CD14-positive monocyte (primary cell): ENCODE results near the gene BSN. TPM values are rescaled to one million over a fixed set of nuclear protein-coding genes. Genes with fewer than 3 reads are reported as not detected.

Source experiments
- DNase-seq, 3 donors: peaks; one replicate each; pipeline ENCODE4 v3.0.0-alpha.2; 2011 to 2022
- H2AFZ ChIP-seq: 2 replicates; pipeline ENCODE4 v1.6.0; 2012; ENCODE audit warnings: mild to moderate bottlenecking, low read depth, low read length, inconsistent platforms; ENCODE audit not compliant: insufficient read depth, poor library complexity, severe bottlenecking
- H3K27ac ChIP-seq, 2 donors: 1 replicate in 1 of 2; 2 replicates in 1 of 2; pipeline ENCODE4 v1.5.1; 2012 to 2013; ENCODE audit warnings: low read length in 2 of 2, control low read depth in 1 of 2, inconsistent platforms in 1 of 2, low read depth in 1 of 2, mild to moderate bottlenecking in 1 of 2
- H3K27me3 ChIP-seq, 2 donors: one replicate each; pipeline versions ENCODE4 v1.6.0 to v1.6.1; 2011 to 2013; ENCODE audit warnings: low read length in 2 of 2; ENCODE audit not compliant: control insufficient read depth in 2 of 2, insufficient read depth in 2 of 2
- H3K36me3 ChIP-seq, 2 donors: replicated peaks in 1 of 2; 1 replicate in 1 of 2; 2 replicates in 1 of 2; pipeline versions ENCODE4 v1.5.1 to v1.6.1; 2012 to 2013; ENCODE audit warnings: low read length in 2 of 2, control low read depth in 1 of 2, inconsistent platforms in 1 of 2, mild to moderate bottlenecking in 1 of 2; ENCODE audit not compliant: insufficient read depth in 2 of 2, control insufficient read depth in 1 of 2
- H3K4me1 ChIP-seq, 2 donors: 1 replicate in 1 of 2; 2 replicates in 1 of 2; pipeline versions ENCODE4 v1.5.1 to v1.6.1; 2012 to 2013; ENCODE audit warnings: low read length in 2 of 2, control low read depth in 1 of 2, inconsistent platforms in 1 of 2, mild to moderate bottlenecking in 1 of 2, moderate library complexity in 1 of 2; ENCODE audit not compliant: insufficient read depth in 2 of 2, control insufficient read depth in 1 of 2
- H3K4me2 ChIP-seq: replicated peaks from 2 replicates; pipeline ENCODE3; 2012; ENCODE audit warnings: low read length, moderate library complexity, mild to moderate bottlenecking; ENCODE audit not compliant: poor library complexity, severe bottlenecking; ENCODE audit errors: extremely low read depth
- H3K4me3 ChIP-seq, 3 experiments: fragments of 200-600 bp in 1 of 3; sonication (generic) in 1 of 3; replicated peaks in 1 of 3; 1 replicate in 2 of 3; 2 replicates in 1 of 3; pipeline ENCODE4 v1.5.1; 2011 to 2013; ENCODE audit warnings: low read length in 3 of 3, mild to moderate bottlenecking in 3 of 3, control low read depth in 2 of 3, low read depth in 2 of 3, inconsistent platforms in 1 of 3, moderate library complexity in 1 of 3
- H3K79me2 ChIP-seq: 2 replicates; pipeline ENCODE4 v1.6.0; 2012; ENCODE audit warnings: mild to moderate bottlenecking, control low read depth, inconsistent platforms, low read length, moderate library complexity; ENCODE audit not compliant: insufficient read depth
- H3K9ac ChIP-seq: 2 replicates; pipeline ENCODE4 v1.6.0; 2017; ENCODE audit warnings: low read length, mild to moderate bottlenecking; ENCODE audit not compliant: insufficient read depth, poor library complexity, severe bottlenecking
- H3K9me3 ChIP-seq, 2 donors: replicated peaks in 1 of 2; 1 replicate in 1 of 2; 2 replicates in 1 of 2; pipeline versions ENCODE4 v1.5.1 to v1.6.1; 2012 to 2013; ENCODE audit warnings: low read length in 2 of 2, control low read depth in 1 of 2; ENCODE audit not compliant: control insufficient read depth in 1 of 2, insufficient read depth in 1 of 2
- H4K20me1 ChIP-seq: 2 replicates; pipeline ENCODE4 v1.6.0; 2012; ENCODE audit warnings: mild to moderate bottlenecking, low read length, control low read depth, moderate library complexity; ENCODE audit not compliant: insufficient read depth
- H3K27ac Mint-ChIP-seq, 7 donors: one replicate each; pipeline ENCODE4 v1.8.0; 2020; ENCODE audit warnings: mild to moderate bottlenecking in 7 of 7, mixed read lengths in 7 of 7, moderate library complexity in 6 of 7, inconsistent platforms in 2 of 7
- H3K27me3 Mint-ChIP-seq, 3 donors: one replicate each; pipeline ENCODE4 v1.8.0; 2021 to 2022; ENCODE audit warnings: low read depth in 3 of 3, mild to moderate bottlenecking in 3 of 3, mixed read lengths in 3 of 3, moderate library complexity in 3 of 3, inconsistent platforms in 1 of 3
- H3K36me3 Mint-ChIP-seq, 2 donors: one replicate each; pipeline ENCODE4 v1.8.0; 2020; ENCODE audit warnings: mixed read lengths in 2 of 2, inconsistent platforms in 1 of 2, mild to moderate bottlenecking in 1 of 2
- H3K4me1 Mint-ChIP-seq: one replicate; pipeline ENCODE4 v1.8.0; 2020; ENCODE audit warnings: mild to moderate bottlenecking, mixed read lengths
- H3K4me3 Mint-ChIP-seq, 2 donors: one replicate each; pipeline ENCODE4 v1.8.0; 2020; ENCODE audit warnings: mild to moderate bottlenecking in 2 of 2, mixed read lengths in 2 of 2, moderate library complexity in 1 of 2
- H3K9me3 Mint-ChIP-seq, 7 donors: one replicate each; pipeline ENCODE4 v1.8.0; 2020 to 2022; ENCODE audit warnings: mixed read lengths in 7 of 7, mild to moderate bottlenecking in 6 of 7, moderate library complexity in 6 of 7, inconsistent platforms in 2 of 7
- CTCF ChIP-seq: fragments of 200-600 bp; IDR thresholded peaks from one replicate; pipeline ENCODE4 v1.8.0; 2022; ENCODE audit warnings: antibody characterized with exemption, mild to moderate bottlenecking
- WGBS: methylation state at CpG from one replicate; pipeline ENCODE4 v1.1.5; 2013; ENCODE audit warnings: missing lambda C conversion rate; ENCODE audit not compliant: insufficient coverage; 5-methylcytosine and 5-hydroxymethylcytosine counted together
- intact Hi-C, 2 donors: fragments of 100-400 bp; cut with micrococcal nuclease; formaldehyde crosslinking; loops; one replicate each; pipeline versions ENCODE4 v1.15.0 to v1.15.1; 2023
- polyA plus RNA-seq, 3 donors: library from polyadenylated mRNA; depleted of rRNA in 1 of 3; unstranded in 2 of 3; stranded (reverse) in 1 of 3; fragments of 300-500 nt in 2 of 3; fragments of >200 nt in 1 of 3; fragmentation: Illumina TruSeq in 2 of 3; gene quantifications; 1 replicate in 2 of 3; 2 replicates in 1 of 3; pipeline ENCODE4 v1.2.3, GENCODE V29; 2012 to 2021

Gene BSN
- polyA plus RNA-seq, 3 donors = not detected

GRCh38 chr3:49656541-49657112 is 102.3 kb downstream of the BSN start:
- Histone ChIP-seq H3K79me2 (no peaks in the 10 kb centered on the region), H3K27ac (no peak overlapping the region), H3K9me3 (no peaks in the 10 kb centered on the region), H3K27me3 (peaks cover 0 to 2% of the 10 kb centered on the region in 2 donors), H3K4me2 (no peak overlapping the region), H4K20me1 (no peaks in the 10 kb centered on the region), H2AFZ (peak overlapping the region; percentile 41), H3K9ac (peak overlapping the region; percentile 1), H3K36me3 (no peaks in the 10 kb centered on the region), H3K4me3 (no peak overlapping the region), H3K4me1 (peaks cover 0 to 5% of the 10 kb centered on the region in 2 donors)
- peaks cover 4% of the 10 kb centered on the region for H3K4me1 Mint-ChIP-seq
- TF ChIP-seq CTCF = no peak
- H3K27ac Mint-ChIP-seq = no peak overlapping the region
- no peaks in the 10 kb centered on the region for H3K9me3 Mint-ChIP-seq
- DNase-seq = no peak
- H3K4me3 Mint-ChIP-seq = peak overlapping the region; percentile 35 to 64
- H3K27me3 Mint-ChIP-seq = peaks cover 2 to 7% (median 6%) of the 10 kb centered on the region in 3 donors
- 31% methylated on average over 18 of the region's 18 CpGs for WGBS
- intact Hi-C loops = no loop called here
- H3K36me3 Mint-ChIP-seq = no peaks in the 10 kb centered on the region

DNA sequence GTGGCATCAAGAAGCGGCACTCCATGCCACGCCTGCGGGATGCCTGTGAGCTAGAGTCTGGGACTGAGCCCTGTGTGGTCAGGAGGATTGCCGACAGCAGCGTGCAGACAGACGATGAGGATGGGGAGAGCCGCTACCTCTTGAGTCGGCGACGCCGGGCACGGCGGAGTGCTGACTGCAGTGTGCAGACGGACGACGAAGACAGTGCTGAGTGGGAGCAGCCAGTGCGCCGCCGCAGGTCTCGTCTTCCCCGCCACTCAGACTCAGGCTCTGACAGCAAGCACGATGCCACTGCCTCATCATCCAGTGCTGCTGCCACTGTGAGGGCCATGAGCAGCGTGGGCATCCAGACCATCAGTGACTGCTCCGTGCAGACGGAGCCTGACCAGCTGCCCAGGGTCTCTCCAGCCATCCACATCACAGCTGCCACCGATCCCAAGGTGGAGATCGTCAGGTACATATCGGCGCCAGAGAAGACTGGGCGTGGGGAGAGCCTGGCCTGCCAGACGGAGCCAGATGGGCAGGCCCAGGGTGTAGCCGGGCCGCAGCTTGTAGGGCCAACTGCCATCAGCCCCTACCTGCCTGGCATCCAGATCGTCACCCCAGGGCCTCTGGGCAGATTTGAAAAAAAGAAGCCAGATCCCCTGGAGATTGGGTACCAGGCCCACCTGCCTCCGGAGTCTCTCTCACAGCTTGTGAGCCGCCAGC is 103.1 kb downstream of the BSN start:
- H2AFZ ChIP-seq = no peak overlapping the region
- no peak overlapping the region for H3K27ac Mint-ChIP-seq
- 96% methylated on average over 36 of the region's 36 CpGs for WGBS

More for the DNA sequence above, 103.1 kb downstream of the BSN start:
- no peaks in the 10 kb centered on the region for H4K20me1 ChIP-seq
- no peak for TF ChIP-seq CTCF
- H3K36me3 ChIP-seq = no peaks in the 10 kb centered on the region
- H3K79me2 ChIP-seq = no peaks in the 10 kb centered on the region
- H3K4me1 Mint-ChIP-seq = peaks cover 4% of the 10 kb centered on the region
- H3K27me3 ChIP-seq = peaks cover 0 to 2% of the 10 kb centered on the region in 2 donors
- H3K4me1 ChIP-seq = peaks cover 0 to 5% of the 10 kb centered on the region in 2 donors
- H3K4me3 Mint-ChIP-seq = no peak overlapping the region
- no peak overlapping the region for H3K4me3 ChIP-seq
- no peaks in the 10 kb centered on the region for H3K9me3 ChIP-seq
- H3K36me3 Mint-ChIP-seq = no peaks in the 10 kb centered on the region
- DNase-seq = no peak
- no peak overlapping the region for H3K9ac ChIP-seq
- intact Hi-C loops = no loop called here
- no peak overlapping the region for H3K4me2 ChIP-seq
- H3K27ac ChIP-seq = no peak overlapping the region
- H3K9me3 Mint-ChIP-seq = no peaks in the 10 kb centered on the region
- H3K27me3 Mint-ChIP-seq = peaks cover 2 to 7% (median 6%) of the 10 kb centered on the region in 3 donors
